ENCODE data around the gene CPNE7.

DNA sequence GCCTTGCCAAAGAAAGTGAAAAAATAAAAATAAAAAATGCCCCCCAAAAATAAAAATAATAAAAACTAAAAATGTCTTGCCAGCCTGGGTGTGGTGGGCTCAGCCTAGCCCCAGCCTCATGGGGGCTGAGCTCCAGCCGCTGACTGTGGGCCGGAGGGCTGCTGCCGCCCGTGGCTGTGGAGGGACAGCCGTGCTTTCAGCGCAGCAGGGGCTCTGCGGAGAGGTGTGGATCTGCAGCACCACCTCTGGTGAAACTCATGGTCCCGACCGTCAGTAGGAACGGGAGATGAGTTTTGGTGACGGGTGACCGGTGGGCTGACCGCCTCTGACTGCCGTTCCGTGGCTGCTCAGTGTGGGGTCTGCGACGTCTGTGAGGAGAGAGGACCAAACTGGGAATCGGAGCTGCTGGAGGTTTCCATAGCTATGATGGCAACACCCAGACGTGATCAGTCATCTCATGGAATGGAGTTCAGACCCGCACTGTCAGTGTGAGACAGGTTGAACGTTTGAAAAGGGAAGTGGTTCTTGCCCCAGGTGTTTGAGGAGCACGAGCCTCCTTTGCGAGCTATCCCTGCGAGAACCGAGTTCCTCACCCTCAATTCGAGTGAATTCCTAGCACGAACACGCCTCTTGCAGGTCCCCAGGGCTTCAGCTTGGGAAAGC, 27.1 kb upstream of the CPNE7 start:
- TF ChIP-seq ZNF24 (IDR thresholded peaks at IDR 0.05) (no peak), CREB1 (IDR thresholded peaks at IDR 0.05) (no peak), CREB1 (CRISPR knock-in tag; IDR thresholded peaks at IDR 0.05) (no peak), TGIF2 (CRISPR knock-in tag; IDR thresholded peaks at IDR 0.05) (no peak), HNRNPL (IDR thresholded peaks at IDR 0.05; ENCODE audit: low read depth, low read length) (no peak), MEF2D (CRISPR knock-in tag; IDR thresholded peaks at IDR 0.05) (no peak), TAF1 (CRISPR knock-in tag; IDR thresholded peaks at IDR 0.05) (no peak), TBP (CRISPR knock-in tag; IDR thresholded peaks at IDR 0.05) (no peak), MBNL3 (CRISPR knock-in tag; conservative IDR thresholded peaks at IDR 0.05) (no peak), PCBP1 (IDR thresholded peaks at IDR 0.05; ENCODE audit: borderline replicate concordance, low read depth, low read length) (no peak), ZNF552 (CRISPR knock-in tag; IDR thresholded peaks at IDR 0.05; ENCODE audit: borderline replicate concordance) (no peak)
- TF ChIP-seq, protein P1, sequence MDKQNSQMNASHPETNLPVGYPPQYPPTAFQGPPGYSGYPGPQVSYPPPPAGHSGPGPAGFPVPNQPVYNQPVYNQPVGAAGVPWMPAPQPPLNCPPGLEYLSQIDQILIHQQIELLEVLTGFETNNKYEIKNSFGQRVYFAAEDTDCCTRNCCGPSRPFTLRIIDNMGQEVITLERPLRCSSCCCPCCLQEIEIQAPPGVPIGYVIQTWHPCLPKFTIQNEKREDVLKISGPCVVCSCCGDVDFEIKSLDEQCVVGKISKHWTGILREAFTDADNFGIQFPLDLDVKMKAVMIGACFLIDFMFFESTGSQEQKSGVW (CRISPR knock-in tag; IDR thresholded peaks at IDR 0.05; ENCODE audit: borderline replicate concordance): no peak
- TF ChIP-seq, protein P2, sequence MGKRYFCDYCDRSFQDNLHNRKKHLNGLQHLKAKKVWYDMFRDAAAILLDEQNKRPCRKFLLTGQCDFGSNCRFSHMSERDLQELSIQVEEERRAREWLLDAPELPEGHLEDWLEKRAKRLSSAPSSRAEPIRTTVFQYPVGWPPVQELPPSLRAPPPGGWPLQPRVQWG (CRISPR knock-in tag; IDR thresholded peaks at IDR 0.05; ENCODE audit: borderline replicate concordance, low read depth): no peak
- TF ChIP-seq, protein P3, sequence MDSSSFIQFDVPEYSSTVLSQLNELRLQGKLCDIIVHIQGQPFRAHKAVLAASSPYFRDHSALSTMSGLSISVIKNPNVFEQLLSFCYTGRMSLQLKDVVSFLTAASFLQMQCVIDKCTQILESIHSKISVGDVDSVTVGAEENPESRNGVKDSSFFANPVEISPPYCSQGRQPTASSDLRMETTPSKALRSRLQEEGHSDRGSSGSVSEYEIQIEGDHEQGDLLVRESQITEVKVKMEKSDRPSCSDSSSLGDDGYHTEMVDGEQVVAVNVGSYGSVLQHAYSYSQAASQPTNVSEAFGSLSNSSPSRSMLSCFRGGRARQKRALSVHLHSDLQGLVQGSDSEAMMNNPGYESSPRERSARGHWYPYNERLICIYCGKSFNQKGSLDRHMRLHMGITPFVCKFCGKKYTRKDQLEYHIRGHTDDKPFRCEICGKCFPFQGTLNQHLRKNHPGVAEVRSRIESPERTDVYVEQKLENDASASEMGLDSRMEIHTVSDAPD (CRISPR knock-in tag; IDR thresholded peaks at IDR 0.05): no peak

Data from HepG2 (cell line).